ELR (cell line): ENCODE results near the gene BCKDHB.

Source experiments
- DNase-seq: peaks from one replicate; pipeline ENCODE4 v3.0.0-alpha.2; 2015; ENCODE audit warnings: low read depth

BCKDHB gene

GRCh38 chr6:80151635-80152034 lies 45.2 kb downstream of the BCKDHB start:
- no peak for DNase-seq

GRCh38 chr6:80154160-80154559 lies 47.7 kb downstream of the BCKDHB start:
- DNase-seq, result no peak

DNA sequence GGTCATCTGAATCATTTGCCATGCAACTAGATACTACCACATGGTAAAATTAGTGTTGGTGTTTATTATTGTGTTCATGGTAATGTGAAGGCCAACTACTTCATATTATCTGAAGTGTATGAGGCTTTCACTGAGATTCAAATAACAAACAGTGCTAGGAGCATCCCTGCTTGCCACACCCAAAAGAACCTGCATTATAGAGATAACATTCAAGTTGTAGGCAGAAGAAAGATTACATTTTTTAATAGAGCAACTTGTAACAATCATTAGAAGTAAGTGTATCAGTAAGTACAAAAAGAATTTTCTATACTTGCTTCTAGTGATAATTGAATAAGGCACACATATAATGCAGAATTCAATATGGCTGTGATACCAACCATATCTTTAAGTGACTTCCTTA lies 49.8 kb downstream of the BCKDHB start:
- no peak for DNase-seq

GRCh38 chr6:80158478-80158989 lies 52.1 kb downstream of the BCKDHB start:
- DNase-seq, result no peak

GRCh38 chr6:80161434-80161833 lies 55.0 kb downstream of the BCKDHB start:
- no peak for DNase-seq

DNA sequence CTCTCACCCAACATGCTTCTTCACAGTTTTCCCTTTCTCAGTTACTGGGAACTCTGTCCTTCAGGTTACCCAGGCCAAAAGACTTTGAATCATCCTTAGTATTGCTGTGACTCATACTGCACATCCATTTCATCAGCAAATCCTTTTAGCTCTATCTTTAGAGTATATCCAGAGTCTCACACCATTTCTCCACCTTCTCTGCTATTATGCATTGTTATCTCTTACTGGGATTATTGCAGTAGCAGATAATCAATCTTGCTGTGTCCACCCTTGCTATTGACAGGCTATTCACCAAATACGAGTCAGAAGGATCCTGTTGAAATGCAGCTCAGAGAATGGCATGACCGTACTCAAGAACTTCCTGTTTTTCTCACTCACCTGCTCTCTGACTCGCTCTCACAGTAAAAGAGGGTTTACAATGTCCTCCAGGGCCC lies 57.3 kb downstream of the BCKDHB start:
- peak; percentile 89 for DNase-seq

GRCh38 chr6:80165143-80165542 lies 58.7 kb downstream of the BCKDHB start:
- DNase-seq, result peak; percentile 84

GRCh38 chr6:80165819-80166218 lies 59.3 kb downstream of the BCKDHB start:
- peak; percentile 65 for DNase-seq

DNA sequence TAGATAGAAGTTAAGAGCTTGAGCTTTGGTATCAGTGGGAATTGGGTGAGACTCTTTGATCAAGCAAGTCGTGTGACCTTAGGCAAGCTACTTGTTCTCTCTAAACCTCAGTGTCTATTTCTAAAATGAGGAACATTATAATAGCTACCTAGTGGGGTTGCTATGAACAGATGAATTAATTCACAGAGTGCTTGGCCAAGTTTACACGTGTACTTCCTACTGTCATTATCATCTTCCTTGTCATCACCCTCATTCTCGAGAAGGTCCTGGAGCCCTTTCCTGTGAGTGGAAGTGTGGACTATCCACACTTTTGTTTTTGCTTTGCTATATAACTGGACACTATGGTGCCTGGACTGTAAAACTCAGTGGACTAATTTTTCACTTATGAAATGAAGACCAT lies 64.0 kb downstream of the BCKDHB start:
- DNase-seq, result no peak

DNA sequence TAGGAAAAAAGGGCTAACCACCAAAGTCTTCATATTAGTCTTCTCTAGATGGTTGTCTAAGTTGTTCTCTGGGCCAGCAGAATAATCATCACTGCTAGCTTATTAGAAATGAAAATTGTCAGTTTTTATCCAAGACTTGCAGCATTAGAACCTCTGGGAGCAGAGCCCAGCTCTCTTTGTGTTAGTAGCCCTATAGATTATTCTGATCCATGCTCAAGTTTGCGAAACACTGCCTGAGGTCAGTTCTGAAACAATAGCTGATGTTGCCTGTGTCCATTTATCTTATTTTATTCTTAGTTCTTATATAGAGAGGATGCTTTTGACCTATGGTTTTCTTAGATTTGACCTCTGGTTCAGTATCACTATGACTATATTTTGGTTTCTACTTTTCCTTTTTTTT lies 66.9 kb downstream of the BCKDHB start:
- DNase-seq, result no peak

GRCh38 chr6:80174900-80175572 lies 68.6 kb downstream of the BCKDHB start:
- peak; percentile 71 for DNase-seq

DNA sequence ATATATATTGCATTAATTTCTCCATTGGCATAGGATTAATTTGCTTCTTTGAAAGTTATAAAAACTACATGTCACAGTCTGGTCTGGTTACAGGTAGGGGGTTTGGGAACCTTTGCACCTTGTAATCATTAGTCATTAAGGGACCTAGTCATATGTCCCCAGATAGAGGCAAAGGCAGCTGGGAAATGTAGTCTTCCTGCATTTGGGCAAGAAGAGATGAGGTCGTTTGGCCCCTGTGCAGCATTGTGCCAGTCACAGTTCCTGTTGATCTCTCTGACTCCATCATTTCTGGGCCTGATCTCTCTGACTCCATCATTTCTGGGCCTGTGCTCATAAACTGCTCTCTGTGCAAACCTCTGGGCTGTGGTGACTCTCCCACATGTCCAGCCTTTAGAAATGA lies 73.2 kb downstream of the BCKDHB start:
- DNase-seq, result peak; percentile 34

DNA sequence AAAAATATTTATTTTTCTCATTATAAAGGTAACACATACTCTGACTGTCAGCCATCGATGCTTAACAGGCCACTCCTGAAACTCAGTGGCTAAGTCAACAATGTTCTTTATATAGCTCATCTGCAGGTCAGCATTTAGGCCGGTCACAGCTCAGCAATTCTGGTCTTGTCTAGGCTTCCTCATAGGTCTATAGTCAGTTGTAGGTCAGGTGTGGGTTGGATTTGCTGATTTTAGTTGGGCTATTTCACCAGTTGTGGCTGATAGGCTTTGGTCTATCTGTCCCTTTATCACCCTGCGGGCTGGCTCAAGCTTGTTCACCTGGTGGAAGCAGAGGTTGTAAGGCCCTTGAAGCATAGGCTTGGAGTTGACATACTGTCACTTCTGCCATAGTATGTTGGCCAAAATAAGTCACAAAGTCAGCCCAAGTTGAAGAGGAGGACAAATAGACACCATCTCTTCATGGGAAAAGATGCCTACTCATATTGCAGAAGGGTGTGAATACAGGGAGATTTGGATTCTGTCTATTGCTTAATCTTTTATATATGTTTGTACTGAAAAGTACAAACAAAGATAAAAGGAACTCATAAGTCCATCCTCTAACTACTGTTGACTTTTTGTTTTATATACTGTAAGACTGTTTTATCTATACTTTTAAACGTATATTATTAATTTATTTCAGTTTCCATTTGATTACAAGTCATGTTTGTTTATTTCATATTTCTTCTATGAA lies 75.0 kb downstream of the BCKDHB start:
- DNase-seq, result peak; percentile 10

DNA sequence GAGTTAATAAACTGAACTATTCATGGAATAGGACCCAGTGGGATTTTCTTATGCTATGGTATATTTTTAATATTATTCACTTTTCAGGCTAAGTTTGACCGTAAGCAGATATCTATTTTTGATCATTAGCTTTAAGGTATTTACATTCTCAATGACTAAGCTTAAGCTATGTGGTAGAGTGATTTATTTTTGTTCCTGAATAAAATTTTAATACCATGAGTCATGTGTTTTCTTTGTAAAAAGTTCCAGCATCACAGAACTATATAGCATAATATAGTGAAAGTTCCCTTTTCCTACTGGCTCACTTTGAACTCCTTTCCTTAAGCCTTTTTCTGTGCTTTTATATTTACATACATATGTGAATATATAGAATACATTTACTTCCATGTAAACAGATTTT lies 75.8 kb downstream of the BCKDHB start:
- peak; percentile 88 for DNase-seq

DNA sequence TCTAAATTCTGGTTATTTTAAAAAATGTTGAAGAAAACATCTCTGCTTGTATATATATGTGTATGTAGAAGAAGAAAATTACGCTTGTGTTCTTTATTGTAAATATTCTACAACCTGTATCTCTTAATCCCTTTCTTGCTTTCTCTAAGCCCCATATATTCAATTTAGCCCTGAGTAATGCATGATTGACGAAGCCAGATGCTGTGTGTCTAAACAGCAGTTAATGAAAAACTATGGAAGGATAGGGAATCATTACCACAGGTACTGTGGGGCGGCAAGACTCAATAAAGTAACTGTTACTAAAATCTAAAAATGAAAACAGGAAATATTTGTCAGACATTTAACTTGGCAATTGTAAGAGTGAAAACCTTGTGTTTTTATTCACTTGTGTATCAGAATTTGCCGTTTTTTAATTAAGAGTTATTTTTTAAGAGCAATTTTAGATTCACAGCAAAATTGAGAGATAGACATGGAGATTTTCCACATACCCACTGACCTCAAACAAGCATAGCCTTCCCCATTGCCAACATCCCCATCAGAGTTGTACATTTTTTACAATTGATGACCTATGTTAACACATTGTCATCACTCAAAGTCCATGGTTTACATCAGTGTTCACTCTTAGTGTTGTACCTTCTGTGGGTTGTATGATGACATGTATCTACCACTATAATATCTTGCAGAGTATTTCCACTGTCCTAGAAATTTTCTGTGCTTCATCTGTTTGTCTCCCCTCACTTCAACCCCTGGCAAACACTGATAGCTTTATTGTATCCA lies 76.7 kb downstream of the BCKDHB start:
- DNase-seq, result no peak

DNA sequence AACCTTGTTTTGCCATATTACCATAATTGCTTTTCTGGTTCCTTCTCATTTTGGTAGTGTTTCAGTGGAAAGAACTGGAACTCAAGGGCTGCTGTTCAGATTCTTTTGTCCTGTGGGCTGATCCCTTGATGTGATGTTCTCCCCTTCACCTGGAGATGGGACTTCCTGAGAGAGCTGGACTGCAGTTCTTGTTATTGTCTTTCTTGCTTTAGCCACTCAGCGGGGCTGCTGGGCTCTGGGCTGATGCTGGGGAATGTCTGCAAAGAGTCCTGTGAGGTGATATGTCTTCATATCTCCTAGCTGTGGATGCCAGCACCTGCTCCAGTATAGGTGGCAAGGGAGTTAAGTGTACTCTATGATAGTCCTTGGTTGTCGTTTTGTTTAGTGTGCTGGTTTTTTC lies 79.0 kb downstream of the BCKDHB start:
- no peak for DNase-seq

- DNase-seq, result no peak
Measured at GRCh38 chr6:80186082-80186481, 79.6 kb downstream of the BCKDHB start.

DNA sequence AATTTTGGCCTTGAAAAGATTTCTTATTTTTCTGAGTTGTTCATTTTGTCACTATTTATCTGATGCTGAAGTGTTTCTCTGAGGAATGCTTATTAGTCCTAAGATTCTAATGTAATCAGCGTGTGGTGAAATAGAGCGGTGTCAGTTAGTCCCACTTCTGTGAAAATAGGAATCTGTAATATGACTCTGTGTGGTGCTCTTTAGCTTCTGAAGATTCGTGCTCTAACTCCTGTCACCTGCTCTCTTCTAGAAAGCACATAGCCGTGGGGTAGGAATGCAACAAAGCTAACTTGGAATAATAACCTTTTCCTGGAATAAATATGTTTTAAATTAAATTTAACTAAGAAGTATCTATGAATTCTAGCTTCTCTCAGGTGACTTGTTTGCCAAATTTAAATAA lies 90.4 kb downstream of the BCKDHB start:
- DNase-seq, result no peak

- no peak for DNase-seq
Measured at GRCh38 chr6:80197474-80197873, 91.0 kb downstream of the BCKDHB start.

DNA sequence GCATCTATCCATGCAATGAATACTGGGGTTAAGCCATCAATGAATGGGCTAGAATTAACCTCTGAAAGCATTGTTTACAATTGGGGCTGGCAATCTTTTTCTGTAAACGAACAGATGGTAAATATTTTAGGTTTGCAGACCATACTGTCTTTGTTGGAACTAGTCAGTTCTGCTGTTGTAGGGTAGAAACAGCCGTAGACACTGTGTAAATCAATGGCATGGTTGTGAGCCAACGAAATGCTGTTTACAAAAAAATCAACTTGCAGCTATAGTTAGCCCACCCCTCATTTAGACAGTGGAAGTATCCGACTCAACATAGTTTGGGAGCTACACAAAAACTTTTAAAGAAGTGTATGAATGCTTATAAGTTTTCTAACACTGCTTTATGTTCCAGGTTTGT lies 91.5 kb downstream of the BCKDHB start:
- DNase-seq, result no peak

- no peak for DNase-seq
Measured at GRCh38 chr6:80203283-80203682, 96.8 kb downstream of the BCKDHB start.

GRCh38 chr6:80205404-80205803 lies 98.9 kb downstream of the BCKDHB start:
- no peak for DNase-seq

- no peak for DNase-seq
Measured at GRCh38 chr6:80206758-80207157, 100.3 kb downstream of the BCKDHB start.
